ENCODE data around the gene USP31.

- TF ChIP-seq CTCF (IDR thresholded peaks at IDR 0.05) (no peak), POLR2A (IDR thresholded peaks at IDR 0.05) (no peak), POLR2AphosphoS5 (IDR thresholded peaks at IDR 0.05; ENCODE audit: insufficient read depth in 1 of 2, low read depth in 1 of 2) (no peak)
These were observed 7.8 kb downstream of the USP31 start for GRCh38 chr16:23141500-23141899.

All from vagina (tissue), 2 donors.